ENCODE data around the gene ANKRD23.
"Not testable (repeated sequence)": the region's sequence is repeated elsewhere in the genome, so short reads cannot be mapped to it uniquely, and the experiment has no call there.

Gene ANKRD23

GRCh38 chr2:96863056-96863455, 19.2 kb upstream of the ANKRD23 start:
- DNase-seq, result not testable (repeated sequence)

- DNase-seq, result no peak
These were observed 17.3 kb upstream of the ANKRD23 start for GRCh38 chr2:96861074-96861473.

GRCh38 chr2:96860065-96861029, 16.5 kb upstream of the ANKRD23 start:
- no peak for DNase-seq

GRCh38 chr2:96859681-96860064, 15.9 kb upstream of the ANKRD23 start:
- no peak for DNase-seq

- no peak for DNase-seq
These were observed 15.4 kb upstream of the ANKRD23 start for GRCh38 chr2:96859099-96859649.

GRCh38 chr2:96857667-96858372, 14.0 kb upstream of the ANKRD23 start, which contains the start of gene ANKRD39:
TSS of gene ANKRD39 (minus strand) at chr2:96858016. CDS start at chr2:96857987, 29 bp downstream.
- peak; percentile 98 for DNase-seq

- DNase-seq, result no peak
These were observed 13.2 kb upstream of the ANKRD23 start for GRCh38 chr2:96856776-96857666.

- DNase-seq, result no peak
These were observed 9.5 kb upstream of the ANKRD23 start for GRCh38 chr2:96853321-96853720.

- no peak for DNase-seq
These were observed 8.8 kb upstream of the ANKRD23 start for GRCh38 chr2:96852667-96853066.

GRCh38 chr2:96848264-96848663, 4.4 kb upstream of the ANKRD23 start:
- DNase-seq, result no peak

- no peak for DNase-seq
These were observed 3.8 kb upstream of the ANKRD23 start for GRCh38 chr2:96847586-96847985.

- DNase-seq, result no peak
These were observed 3.0 kb upstream of the ANKRD23 start for GRCh38 chr2:96846825-96847224.

- DNase-seq, result no peak
These were observed 586 bp upstream of the ANKRD23 start for GRCh38 chr2:96844405-96844808.

GRCh38 chr2:96842600-96842999, 1.2 kb downstream of the ANKRD23 start:
- no peak for DNase-seq

GRCh38 chr2:96841701-96842495, 1.9 kb downstream of the ANKRD23 start:
- DNase-seq, result no peak

- no peak for DNase-seq
These were observed 3.7 kb downstream of the ANKRD23 start for GRCh38 chr2:96839875-96840850.

- DNase-seq, result no peak
These were observed 4.4 kb downstream of the ANKRD23 start for GRCh38 chr2:96839293-96839874.

GRCh38 chr2:96838345-96839292, 5.2 kb downstream of the ANKRD23 start:
- DNase-seq, result no peak

GRCh38 chr2:96837575-96837974, 6.2 kb downstream of the ANKRD23 start:
- no peak for DNase-seq

All from amniotic stem cell (primary cell).